ENCODE data around the gene KRTAP1-1. TPM values are rescaled to one million over a fixed set of nuclear protein-coding genes. Genes with fewer than 3 reads are reported as not detected.
"Not testable (repeated sequence)": the region's sequence is repeated elsewhere in the genome, so short reads cannot be mapped to it uniquely, and the experiment has no call there.

The KRTAP1-1 gene
- total RNA-seq, 1 experiment from 2014 or later: not detected

DNA sequence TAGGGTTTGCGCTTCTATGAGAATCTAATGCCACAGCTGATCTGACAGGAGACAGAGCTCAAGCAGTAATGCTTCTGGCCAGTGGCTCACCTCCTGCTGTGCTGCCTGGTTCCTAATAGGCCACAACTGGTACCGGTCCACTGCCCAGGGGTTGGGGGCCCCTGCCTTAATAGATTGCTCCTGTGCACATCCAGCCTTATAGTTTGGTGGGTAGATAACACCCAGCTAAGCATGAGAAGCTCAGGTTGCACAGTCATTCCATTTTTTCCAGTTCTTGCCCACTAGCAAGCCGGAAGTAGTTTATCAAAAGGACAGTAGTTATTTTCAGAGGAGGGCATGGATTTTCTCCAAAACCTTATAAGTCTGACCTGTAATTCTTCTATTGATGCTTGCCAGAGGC, 21.8 kb downstream of the KRTAP1-1 start:
- in situ Hi-C loops (cut with HindIII; ENCODE audit: low pct_unique_long_range_greater_than_20kb, low sequenced_read_pairs): no loop called here
- DNase-seq (ENCODE audit: low read depth): no peak

DNA sequence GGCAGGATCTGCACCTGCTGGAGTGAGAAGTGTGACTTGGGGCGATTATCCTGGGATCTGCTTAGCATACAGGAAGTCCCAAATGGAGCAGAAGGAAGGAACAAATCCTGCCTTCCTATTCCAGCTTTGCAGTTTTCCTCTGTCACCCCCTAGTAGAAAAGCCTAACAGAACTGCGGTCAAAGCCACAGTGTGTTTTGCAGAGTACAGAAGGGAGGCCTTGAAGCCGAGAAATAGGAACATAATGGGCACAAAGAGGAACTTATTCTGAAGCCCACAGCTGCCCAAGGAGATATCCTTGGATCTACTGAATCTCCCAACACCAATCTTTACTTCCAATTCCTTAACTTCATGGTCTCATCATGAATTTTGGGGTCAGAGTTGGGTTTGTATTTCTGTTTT, 22.7 kb downstream of the KRTAP1-1 start:
- in situ Hi-C loops (cut with HindIII; ENCODE audit: low pct_unique_long_range_greater_than_20kb, low sequenced_read_pairs): no loop called here
- DNase-seq (ENCODE audit: low read depth): no peak

DNA sequence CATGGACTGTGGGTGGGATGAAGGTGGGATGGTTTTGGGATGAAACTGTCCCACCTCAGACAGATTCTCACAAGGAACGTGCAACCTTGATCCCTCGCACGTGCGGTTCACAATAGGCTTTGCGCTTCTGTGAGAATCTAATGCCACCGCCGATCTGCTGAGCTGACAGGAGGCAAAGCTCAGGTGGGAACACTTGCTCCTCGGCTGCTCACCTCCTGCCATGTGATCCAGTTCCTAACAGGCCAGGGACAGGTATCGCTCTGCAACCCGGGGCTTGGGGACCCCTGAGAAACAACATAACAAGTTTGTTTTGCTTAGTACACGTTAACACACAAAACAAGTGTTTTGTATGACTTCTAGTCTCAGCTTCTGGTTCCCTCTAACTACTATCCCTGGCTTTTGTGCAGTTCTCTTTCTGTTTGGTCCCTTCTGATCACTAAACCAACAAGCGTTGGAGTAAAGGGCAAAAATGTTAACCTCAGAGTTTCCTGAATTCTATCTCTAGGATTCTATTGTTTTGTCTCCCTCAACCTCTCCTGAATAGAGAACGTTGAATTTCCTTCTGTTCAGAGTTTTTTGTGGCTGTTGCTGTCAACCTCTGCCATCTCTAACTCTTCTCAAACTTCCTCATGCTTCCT, 24.6 kb downstream of the KRTAP1-1 start:
- in situ Hi-C loops (cut with HindIII; ENCODE audit: low pct_unique_long_range_greater_than_20kb, low sequenced_read_pairs): no loop called here

DNA sequence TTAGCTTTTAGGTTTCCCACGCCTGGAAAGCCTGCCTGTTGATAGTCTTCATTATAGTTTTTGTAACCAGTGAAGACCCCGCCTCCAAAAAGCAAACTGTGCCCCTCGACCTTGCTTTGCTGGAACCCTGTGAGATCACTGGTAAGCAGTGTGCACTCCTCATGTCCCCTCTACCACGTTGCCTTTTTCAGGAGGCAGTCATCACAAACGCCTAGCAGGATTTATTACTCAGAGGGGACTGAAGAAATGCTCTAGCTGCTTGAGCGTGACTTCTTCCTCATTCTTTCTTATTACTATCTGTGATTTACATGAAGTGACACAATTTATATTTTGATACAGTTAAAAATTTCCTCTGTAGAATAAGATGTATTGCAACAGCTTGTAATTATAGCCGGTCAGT, 25.8 kb downstream of the KRTAP1-1 start:
- in situ Hi-C loops (cut with HindIII; ENCODE audit: low pct_unique_long_range_greater_than_20kb, low sequenced_read_pairs): no loop called here
- peak; percentile 47 for DNase-seq (ENCODE audit: low read depth)

More for the DNA sequence above, 24.6 kb downstream of the KRTAP1-1 start:
- DNase-seq (ENCODE audit: low read depth): no peak

DNA sequence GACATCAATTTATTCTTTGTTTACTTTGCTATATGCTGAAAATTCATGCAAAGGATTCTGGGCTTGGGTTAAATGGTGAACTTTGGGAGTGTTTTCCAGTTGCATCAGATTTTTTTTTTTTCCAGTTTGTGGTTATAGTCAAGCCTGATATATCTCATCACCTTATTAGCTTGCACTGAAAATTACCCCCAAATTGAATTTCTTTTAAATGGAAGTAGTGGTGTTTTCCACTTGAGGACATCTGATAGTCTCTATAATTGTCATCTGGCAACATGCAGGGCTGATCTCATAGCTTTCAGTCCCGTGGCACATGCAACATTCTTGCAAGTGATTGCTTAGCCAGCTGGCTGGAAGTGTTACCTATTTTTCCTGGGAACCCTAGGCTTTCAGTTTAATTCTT, 27.6 kb downstream of the KRTAP1-1 start:
- DNase-seq (ENCODE audit: low read depth): no peak
- in situ Hi-C loops (cut with HindIII; ENCODE audit: low pct_unique_long_range_greater_than_20kb, low sequenced_read_pairs): no loop called here

DNA sequence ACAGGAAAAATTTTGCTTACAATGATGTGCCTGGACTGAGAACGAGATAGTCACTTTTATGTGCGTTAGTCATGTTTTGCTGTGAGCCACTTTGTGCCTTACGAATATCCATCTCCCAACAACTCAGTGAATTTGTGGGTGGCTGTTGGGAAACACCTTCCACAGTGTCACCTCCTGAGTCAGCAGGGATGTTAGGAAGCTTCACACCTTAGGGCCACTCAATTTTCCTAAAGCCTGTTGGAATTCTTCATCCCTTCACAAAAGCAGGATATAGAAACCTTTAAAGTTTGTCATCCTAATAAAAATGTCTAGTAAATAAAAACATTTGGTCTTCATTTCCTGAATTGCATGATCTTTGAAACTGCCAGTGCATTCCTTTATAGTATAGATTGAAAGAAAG, 28.1 kb downstream of the KRTAP1-1 start:
- no peak for DNase-seq (ENCODE audit: low read depth)
- in situ Hi-C loops (cut with HindIII; ENCODE audit: low pct_unique_long_range_greater_than_20kb, low sequenced_read_pairs): no loop called here

DNA sequence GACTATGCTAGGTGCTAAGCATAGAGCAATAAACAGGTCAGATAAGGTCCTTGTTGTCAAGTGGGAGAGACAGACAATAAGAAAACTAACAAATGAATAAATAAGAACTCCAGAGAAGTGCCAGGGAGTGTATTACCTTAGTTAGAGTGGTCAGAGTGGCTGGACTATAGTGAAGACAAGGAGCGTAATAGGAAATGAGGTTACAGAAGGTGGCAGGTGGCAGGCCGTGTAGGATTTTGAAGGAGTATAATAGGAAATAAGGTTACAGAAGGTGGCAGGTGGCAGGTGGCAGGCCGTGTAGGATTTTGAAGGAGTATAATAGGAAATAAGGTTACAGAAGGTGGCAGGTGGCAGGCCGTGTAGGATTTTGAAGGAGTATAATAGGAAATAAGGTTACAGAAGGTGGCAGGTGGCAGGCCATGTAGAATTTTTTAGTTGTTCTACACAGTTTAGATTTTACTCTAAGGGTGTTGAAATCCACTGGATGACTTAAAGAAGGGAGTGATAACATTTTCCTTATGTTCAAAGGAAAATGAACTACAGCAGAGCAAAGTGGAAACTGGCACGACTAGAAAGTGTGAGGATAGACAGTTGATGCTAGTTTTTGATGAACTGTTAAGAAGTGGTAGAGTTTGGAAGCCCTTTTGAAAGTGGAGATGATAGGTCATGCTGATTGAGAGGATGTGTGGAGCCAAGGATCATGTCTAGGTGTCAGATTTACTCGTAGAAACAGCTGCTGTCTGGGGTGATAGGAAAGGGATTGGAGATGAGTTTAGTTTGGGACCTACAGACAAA, 28.7 kb downstream of the KRTAP1-1 start:
- DNase-seq (ENCODE audit: low read depth): no peak
- in situ Hi-C loops (cut with HindIII; ENCODE audit: low pct_unique_long_range_greater_than_20kb, low sequenced_read_pairs): no loop called here

DNA sequence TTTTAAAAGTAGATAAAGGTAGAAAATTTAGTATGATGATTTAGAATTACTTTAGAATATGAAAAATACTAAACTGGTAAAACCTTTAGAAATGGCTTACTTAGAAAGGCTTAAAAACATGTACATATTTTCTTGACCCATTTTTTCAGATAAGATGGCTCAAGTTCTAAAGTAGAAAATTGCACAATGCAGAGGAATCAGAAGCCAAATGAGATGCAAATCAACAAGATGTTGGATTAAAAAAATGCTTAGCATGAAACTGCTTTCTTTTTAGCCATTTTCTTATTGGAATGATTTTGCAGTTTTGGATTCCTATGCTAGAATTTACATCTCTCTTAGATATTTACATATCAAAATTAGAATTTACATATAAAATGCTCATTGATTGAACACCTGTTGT, 30.8 kb downstream of the KRTAP1-1 start:
- no peak for DNase-seq (ENCODE audit: low read depth)
- in situ Hi-C loops (cut with HindIII; ENCODE audit: low pct_unique_long_range_greater_than_20kb, low sequenced_read_pairs): no loop called here

DNA sequence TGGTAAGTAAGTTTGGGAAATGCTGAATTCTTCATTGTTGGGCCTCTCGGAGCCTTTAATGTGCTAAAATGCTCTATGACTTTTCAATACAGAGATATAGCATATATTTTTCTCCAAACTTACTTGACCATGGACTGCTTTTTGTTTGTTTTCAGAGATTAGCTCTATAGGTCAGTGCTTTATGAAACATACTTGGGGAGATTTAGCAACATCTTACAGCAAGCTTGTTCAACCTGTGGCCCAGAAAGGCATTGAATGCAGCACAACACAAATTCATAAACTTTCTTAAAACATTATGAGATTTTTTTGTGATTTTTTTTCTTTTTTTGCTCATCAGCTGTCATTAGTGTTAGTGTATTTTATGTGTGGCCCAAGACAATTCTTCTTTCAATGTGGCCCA, 31.3 kb downstream of the KRTAP1-1 start:
- in situ Hi-C loops (cut with HindIII; ENCODE audit: low pct_unique_long_range_greater_than_20kb, low sequenced_read_pairs): no loop called here
- DNase-seq (ENCODE audit: low read depth): no peak

DNA sequence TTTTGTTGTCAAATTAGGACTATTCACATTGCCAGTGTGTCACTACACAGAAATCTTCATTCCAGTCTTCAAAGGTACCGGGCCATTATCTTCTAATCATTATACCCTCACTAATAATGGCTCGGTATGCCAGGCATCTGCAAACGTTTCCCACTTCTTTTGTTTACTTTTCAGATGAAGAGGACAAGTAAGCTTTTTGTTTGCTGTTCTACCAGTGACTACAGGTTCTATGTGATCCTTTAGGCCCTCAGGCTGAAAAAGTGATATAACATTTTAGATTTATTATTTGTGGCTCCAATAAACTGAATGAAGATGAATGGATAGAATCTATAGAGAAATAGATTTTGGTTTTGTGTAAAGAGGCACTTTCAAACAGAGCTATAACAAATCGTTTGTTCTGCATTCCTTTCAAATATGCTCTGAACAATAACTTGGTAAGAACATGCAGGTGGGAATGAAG, 31.9 kb downstream of the KRTAP1-1 start:
- in situ Hi-C loops (cut with HindIII; ENCODE audit: low pct_unique_long_range_greater_than_20kb, low sequenced_read_pairs): no loop called here

DNA sequence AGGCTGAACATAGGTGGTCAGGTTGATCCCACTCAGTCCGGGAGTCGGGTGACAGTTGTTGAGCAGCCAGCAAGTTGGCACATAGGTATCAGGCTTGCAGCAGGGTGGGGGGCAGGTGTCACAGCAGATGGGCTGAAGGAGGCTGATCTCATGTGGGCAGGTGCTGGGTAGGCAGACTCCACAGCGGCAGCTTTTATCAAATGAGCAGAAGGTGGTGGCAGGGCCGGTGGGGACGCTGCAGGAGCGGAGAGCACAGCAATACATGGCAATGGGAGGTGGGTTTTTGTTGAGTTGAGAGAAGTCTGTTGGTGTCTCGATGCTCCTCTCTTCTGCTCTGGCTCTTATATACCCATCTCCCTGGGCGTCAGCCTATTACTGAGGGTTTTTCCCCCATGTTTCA, 32.4 kb downstream of the KRTAP1-1 start, which contains the start of gene KRTAP3-1:
Gene KRTAP3-1 (minus strand): TSS at position 318 of the 400 bp plus-strand sequence. CDS start 54 bp downstream, at position 264.
- in situ Hi-C loops (cut with HindIII; ENCODE audit: low pct_unique_long_range_greater_than_20kb, low sequenced_read_pairs): no loop called here
- DNase-seq (ENCODE audit: low read depth): no peak

More for the DNA sequence above, 31.9 kb downstream of the KRTAP1-1 start:
- DNase-seq (ENCODE audit: low read depth): no peak

DNA sequence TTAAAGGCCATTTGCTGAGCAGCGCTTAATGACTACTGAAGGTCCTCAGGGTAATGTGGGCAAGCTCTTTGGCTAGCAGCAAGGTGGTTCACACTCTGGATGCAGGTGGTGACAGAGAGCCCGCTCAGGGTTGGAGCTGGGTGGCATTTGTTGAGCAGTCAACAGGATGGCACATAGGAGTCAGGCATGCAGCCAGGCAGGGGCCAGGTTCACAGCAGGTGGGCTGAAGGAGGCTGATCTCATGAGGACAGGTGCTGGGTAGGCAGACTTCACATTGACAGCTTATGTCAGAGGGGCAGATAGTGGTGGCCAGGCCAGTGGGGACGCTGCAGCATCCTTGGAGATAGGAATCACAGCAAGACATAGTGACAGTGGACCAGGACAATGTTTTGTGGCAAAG, 36.9 kb downstream of the KRTAP1-1 start:
- in situ Hi-C loops (cut with HindIII; ENCODE audit: low pct_unique_long_range_greater_than_20kb, low sequenced_read_pairs): no loop called here
- DNase-seq (ENCODE audit: low read depth): no peak

DNA sequence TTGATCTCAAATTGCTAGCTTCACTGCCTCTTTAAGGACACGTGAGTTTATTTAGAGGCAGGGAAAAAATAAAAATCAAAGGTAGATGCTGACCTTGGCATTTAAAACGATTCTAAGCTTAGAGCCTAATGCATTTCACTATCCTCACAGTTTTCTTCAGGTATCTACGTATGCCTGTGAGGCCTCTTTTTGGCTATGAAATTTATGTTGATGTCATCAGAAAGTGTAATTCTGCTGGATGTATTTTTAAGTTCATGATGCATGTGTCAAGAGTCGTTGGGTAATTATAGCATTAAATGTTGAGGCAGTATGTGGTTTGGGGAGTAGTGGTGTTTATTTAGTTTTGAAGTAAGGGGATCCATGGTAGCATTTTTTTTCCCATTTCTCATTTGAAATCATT, 37.3 kb downstream of the KRTAP1-1 start:
- no peak for DNase-seq (ENCODE audit: low read depth)
- in situ Hi-C loops (cut with HindIII; ENCODE audit: low pct_unique_long_range_greater_than_20kb, low sequenced_read_pairs): no loop called here

DNA sequence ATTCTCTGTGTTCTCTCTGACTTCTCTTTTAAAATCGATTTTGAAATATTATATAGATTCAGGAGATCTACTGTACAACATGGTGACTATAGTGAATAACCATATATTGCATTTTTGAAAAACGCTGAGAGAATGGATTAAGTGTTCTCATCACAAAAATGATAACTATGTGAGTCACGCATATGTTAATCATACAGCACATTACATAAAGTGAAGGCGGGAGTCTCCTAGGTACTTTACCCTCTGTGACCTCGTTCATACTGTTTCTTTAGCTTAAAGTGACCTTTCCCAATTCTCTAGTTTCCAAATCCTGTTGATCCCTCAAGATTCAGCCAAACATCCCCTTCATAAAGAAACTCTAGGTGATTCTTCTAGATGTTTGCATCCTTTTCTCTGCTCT, 38.4 kb downstream of the KRTAP1-1 start:
- in situ Hi-C loops (cut with HindIII; ENCODE audit: low pct_unique_long_range_greater_than_20kb, low sequenced_read_pairs): no loop called here
- no peak for DNase-seq (ENCODE audit: low read depth)

DNA sequence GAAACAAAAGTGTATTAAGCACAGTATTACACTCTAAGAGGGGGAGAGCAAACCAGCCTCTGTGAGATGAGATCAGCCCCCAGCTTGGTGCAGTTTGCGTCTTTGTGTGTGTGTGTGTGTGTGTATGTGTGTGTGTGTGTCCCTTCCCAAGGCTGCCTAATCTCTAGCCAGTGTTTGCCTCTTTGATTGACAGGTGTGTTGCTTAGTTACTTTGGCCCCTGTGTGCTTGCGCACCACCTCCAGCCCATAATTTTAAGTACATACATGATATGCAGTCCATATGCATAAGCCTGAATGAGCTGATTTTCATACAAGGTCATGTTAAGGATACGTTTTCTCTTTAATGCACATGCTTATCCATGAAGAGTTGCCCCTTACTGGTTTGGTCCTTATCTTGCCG, 39.5 kb downstream of the KRTAP1-1 start:
- no peak for DNase-seq (ENCODE audit: low read depth)
- in situ Hi-C loops (cut with HindIII; ENCODE audit: low pct_unique_long_range_greater_than_20kb, low sequenced_read_pairs): no loop called here

DNA sequence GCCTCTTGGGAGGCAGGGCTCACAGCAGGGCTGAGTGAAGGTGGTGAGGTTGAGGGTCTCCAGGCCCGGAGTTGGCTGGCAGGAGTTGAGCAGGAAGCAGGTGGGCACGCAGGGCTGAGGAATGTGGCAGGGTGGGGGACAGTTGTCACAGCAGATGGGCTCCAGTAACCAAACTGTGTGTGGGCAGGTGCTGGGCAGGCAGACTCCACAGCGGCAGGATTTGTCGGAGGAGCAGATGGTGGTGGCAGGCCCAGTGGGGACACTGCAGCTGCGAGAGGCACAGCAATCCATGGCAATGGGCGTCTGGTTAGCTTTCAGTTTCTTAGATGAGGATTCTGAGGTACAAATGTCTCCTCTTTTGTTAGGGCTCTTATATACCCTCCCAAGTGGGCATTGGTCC, 41.7 kb downstream of the KRTAP1-1 start, which contains the start of gene KRTAP3-2:
Gene KRTAP3-2 (minus strand): TSS at position 344 of the 400 bp plus-strand sequence. CDS start 53 bp downstream, at position 291.
- DNase-seq (ENCODE audit: low read depth); in situ Hi-C loops (cut with HindIII; ENCODE audit: low pct_unique_long_range_greater_than_20kb, low sequenced_read_pairs): not testable (repeated sequence)

DNA sequence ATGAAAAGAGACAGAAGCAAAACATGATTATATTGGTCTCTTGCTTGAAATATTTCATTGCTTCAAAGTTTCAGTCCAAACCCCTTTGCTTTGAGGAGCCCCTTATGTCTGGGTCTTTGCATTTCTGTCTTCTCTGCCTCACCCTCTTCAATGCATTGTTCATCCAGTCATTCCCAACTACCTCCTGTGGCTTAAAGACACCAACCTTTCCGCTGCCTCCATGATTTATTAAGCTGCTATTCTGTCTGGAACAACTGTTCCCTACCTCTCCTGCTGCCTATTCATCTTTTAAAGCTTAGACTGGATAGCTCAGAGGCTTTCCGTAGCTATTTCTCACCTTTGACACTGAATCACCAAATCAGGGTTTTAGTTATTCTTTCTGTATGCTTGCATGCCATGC, 43.9 kb downstream of the KRTAP1-1 start:
- in situ Hi-C loops (cut with HindIII; ENCODE audit: low pct_unique_long_range_greater_than_20kb, low sequenced_read_pairs): no loop called here
- no peak for DNase-seq (ENCODE audit: low read depth)

DNA sequence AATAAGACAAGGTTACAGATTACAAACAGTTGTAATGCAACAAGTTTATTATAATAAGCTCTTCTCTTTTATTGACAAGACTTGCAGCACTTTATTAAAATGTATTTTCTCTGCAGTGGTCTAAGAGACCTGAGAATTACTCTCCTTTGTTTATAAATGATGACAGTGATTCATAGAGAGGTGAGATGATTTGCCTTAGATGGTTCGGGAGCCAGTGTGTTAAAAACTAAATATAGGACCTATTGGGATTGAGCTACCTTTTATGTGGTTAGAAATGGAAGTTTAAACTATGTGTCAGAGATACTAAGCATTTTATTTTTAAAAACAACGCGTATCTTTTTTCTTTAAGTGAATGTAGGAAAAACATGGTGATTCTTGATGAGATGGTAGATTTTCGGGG, 44.4 kb downstream of the KRTAP1-1 start:
- no peak for DNase-seq (ENCODE audit: low read depth)
- in situ Hi-C loops (cut with HindIII; ENCODE audit: low pct_unique_long_range_greater_than_20kb, low sequenced_read_pairs): no loop called here

DNA sequence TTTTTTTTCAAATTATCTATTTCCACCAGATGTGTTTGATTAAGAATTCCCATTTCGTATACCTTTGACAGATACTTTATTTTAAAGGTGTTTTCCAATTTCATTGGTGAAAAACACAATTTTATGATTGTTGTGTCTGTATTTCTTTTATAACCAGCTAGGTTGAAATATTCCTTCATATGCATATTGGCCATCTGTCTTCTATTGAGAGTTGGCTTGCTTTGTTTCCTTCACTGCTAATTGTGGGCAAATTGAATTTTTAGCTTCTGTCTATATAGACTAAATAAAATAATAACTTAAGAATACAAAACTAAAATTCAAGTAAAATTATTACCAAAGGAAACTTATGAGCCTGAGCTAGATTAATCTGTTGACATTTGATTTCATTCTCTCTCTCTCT, 46.1 kb downstream of the KRTAP1-1 start:
- DNase-seq (ENCODE audit: low read depth): no peak
- in situ Hi-C loops (cut with HindIII; ENCODE audit: low pct_unique_long_range_greater_than_20kb, low sequenced_read_pairs): no loop called here
